ENCODE results near the gene PTPRB.
A peak's percentile ranks its signal among the peaks of the same experiment; 100 is the strongest.

PTPRB gene

GRCh38 chr12:70487440-70487839, 149.8 kb downstream of the PTPRB start:
- Histone ChIP-seq H2AFZ (ENCODE audit: low read depth, low read length, severe bottlenecking) (no peak overlapping the region), H3K9me2 (replicated peaks; ENCODE audit: insufficient read depth, low read length) (no peaks in the 10 kb centered on the region), H3F3A (ENCODE audit: insufficient read depth) (peaks cover 17% of the 10 kb centered on the region; the same call in 1 of the 2 replicates), H3K9me3 (ENCODE audit: insufficient read depth, low read length) (peaks cover 24% of the 10 kb centered on the region; the same call in 1 of the 2 replicates), H3K36me3 (ENCODE audit: low read length) (peaks cover 24% of the 10 kb centered on the region; the same call in 1 of the 2 replicates), H3K4me3 (ENCODE audit: insufficient read depth, low read length, poor library complexity, severe bottlenecking) (peak overlapping the region; percentile 29), H3K27me3 (ENCODE audit: low read length) (no peaks in the 10 kb centered on the region), H3K79me2 (ENCODE audit: insufficient read depth, low read length) (no peaks in the 10 kb centered on the region; the same call in 1 of the 2 replicates), H3K27ac (ENCODE audit: low read depth, low read length) (peak overlapping the region; percentile 91), H4K20me1 (ENCODE audit: low read depth, low read length) (no peaks in the 10 kb centered on the region), H3K4me2 (ENCODE audit: low read depth, low read length, poor library complexity, severe bottlenecking) (peak overlapping the region; percentile 61), H3K9ac (ENCODE audit: low read length) (0 out of 2 replicates have a peak overlapping the region, but pooled peaks have one; percentile 12)
- TF ChIP-seq EZH2phosphoT487 (conservative IDR thresholded peaks at IDR 0.05; ENCODE audit: low read length) = no peak
- TF ChIP-seq, protein P1, sequence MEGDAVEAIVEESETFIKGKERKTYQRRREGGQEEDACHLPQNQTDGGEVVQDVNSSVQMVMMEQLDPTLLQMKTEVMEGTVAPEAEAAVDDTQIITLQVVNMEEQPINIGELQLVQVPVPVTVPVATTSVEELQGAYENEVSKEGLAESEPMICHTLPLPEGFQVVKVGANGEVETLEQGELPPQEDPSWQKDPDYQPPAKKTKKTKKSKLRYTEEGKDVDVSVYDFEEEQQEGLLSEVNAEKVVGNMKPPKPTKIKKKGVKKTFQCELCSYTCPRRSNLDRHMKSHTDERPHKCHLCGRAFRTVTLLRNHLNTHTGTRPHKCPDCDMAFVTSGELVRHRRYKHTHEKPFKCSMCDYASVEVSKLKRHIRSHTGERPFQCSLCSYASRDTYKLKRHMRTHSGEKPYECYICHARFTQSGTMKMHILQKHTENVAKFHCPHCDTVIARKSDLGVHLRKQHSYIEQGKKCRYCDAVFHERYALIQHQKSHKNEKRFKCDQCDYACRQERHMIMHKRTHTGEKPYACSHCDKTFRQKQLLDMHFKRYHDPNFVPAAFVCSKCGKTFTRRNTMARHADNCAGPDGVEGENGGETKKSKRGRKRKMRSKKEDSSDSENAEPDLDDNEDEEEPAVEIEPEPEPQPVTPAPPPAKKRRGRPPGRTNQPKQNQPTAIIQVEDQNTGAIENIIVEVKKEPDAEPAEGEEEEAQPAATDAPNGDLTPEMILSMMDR (IDR thresholded peaks at IDR 0.05; ENCODE audit: insufficient read depth, low read length, poor library complexity, severe bottlenecking) = no peak

DNA sequence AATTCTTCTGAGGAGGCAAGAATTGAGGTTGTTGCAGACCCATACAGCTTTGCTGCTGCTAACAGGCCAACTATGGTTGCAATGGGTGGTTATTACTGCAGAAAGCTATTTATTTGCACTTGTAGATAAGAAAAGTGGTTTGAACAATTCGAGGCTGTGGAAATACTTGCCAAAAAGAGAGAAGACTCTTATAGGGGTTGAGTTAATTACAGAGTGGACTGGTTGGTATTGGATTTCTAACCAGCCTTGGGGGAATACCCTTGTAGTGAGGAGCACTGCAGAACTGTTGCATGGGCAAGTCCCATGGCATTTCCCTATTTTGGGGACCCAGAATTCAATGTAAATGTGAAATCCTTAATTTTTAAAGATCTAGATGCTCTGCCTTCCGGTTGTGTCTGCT, 150.6 kb downstream of the PTPRB start:
- H3F3A ChIP-seq (ENCODE audit: insufficient read depth) = peaks cover 17% of the 10 kb centered on the region; the same call in 1 of the 2 replicates
- H4K20me1 ChIP-seq (ENCODE audit: low read depth, low read length) = no peaks in the 10 kb centered on the region
- no peaks in the 10 kb centered on the region for H3K9me2 ChIP-seq (replicated peaks; ENCODE audit: insufficient read depth, low read length)
- TF ChIP-seq, protein P1 (IDR thresholded peaks at IDR 0.05; ENCODE audit: insufficient read depth, low read length, poor library complexity, severe bottlenecking) = no peak
- H2AFZ ChIP-seq (ENCODE audit: low read depth, low read length, severe bottlenecking) = no peak overlapping the region
- H3K4me2 ChIP-seq (ENCODE audit: low read depth, low read length, poor library complexity, severe bottlenecking) = peak overlapping the region; percentile 61
- H3K9me3 ChIP-seq (ENCODE audit: insufficient read depth, low read length) = peaks cover 24% of the 10 kb centered on the region; the same call in 1 of the 2 replicates
- no peaks in the 10 kb centered on the region for H3K27me3 ChIP-seq (ENCODE audit: low read length)
- peak overlapping the region; percentile 91 for H3K27ac ChIP-seq (ENCODE audit: low read depth, low read length)
- peak overlapping the region; percentile 15 for H3K4me3 ChIP-seq (ENCODE audit: insufficient read depth, low read length, poor library complexity, severe bottlenecking)
- H3K36me3 ChIP-seq (ENCODE audit: low read length) = peaks cover 24% of the 10 kb centered on the region; the same call in 1 of the 2 replicates
- no peaks in the 10 kb centered on the region; the same call in 1 of the 2 replicates for H3K79me2 ChIP-seq (ENCODE audit: insufficient read depth, low read length)
- 0 out of 2 replicates have a peak overlapping the region, but pooled peaks have one; percentile 12 for H3K9ac ChIP-seq (ENCODE audit: low read length)

- peak overlapping the region; percentile 91; the same call in 1 of the 2 replicates for H3K27ac ChIP-seq (ENCODE audit: low read depth, low read length)
- TF ChIP-seq EZH2phosphoT487 (conservative IDR thresholded peaks at IDR 0.05; ENCODE audit: low read length) = no peak
- H3K9me2 ChIP-seq (replicated peaks; ENCODE audit: insufficient read depth, low read length) = no peaks in the 10 kb centered on the region
- peaks cover 24% of the 10 kb centered on the region; the same call in 1 of the 2 replicates for H3K36me3 ChIP-seq (ENCODE audit: low read length)
- no peak overlapping the region for H3K9ac ChIP-seq (ENCODE audit: low read length)
- no peaks in the 10 kb centered on the region; the same call in 1 of the 2 replicates for H3K79me2 ChIP-seq (ENCODE audit: insufficient read depth, low read length)
- no peaks in the 10 kb centered on the region for H4K20me1 ChIP-seq (ENCODE audit: low read depth, low read length)
- peaks cover 17% of the 10 kb centered on the region; the same call in 1 of the 2 replicates for H3F3A ChIP-seq (ENCODE audit: insufficient read depth)
- H3K4me3 ChIP-seq (ENCODE audit: insufficient read depth, low read length, poor library complexity, severe bottlenecking) = no peak overlapping the region
- no peak overlapping the region for H3K4me2 ChIP-seq (ENCODE audit: low read depth, low read length, poor library complexity, severe bottlenecking)
- no peaks in the 10 kb centered on the region for H3K27me3 ChIP-seq (ENCODE audit: low read length)
- H2AFZ ChIP-seq (ENCODE audit: low read depth, low read length, severe bottlenecking) = no peak overlapping the region
- peaks cover 24% of the 10 kb centered on the region; the same call in 1 of the 2 replicates for H3K9me3 ChIP-seq (ENCODE audit: insufficient read depth, low read length)
Observed at GRCh38 chr12:70485704-70486103, 151.5 kb downstream of the PTPRB start.

DNA sequence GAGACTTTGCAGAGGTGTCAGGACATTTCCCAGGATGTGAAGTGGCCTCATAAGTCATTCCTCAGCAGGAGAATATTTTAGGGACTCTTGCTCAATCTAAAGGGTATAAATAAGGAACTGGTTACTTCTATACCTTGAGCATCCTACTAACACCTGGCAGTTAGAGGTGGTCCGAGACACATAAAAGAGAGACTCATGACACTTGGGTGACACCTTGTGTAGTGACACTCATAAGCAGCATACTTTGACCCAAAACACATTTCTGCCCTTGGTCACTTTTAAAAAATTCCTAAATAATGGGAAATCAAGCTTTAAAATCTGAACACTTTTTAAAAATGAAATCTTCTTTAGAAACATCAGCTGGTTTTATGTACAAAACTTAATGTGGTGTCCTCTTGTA, 152.8 kb downstream of the PTPRB start:
- Histone ChIP-seq H3K9me3 (ENCODE audit: insufficient read depth, low read length) (peaks cover 18% of the 10 kb centered on the region; the same call in 1 of the 2 replicates), H3K79me2 (ENCODE audit: insufficient read depth, low read length) (peaks cover 2% of the 10 kb centered on the region), H3K9ac (ENCODE audit: low read length) (no peak overlapping the region), H3K27ac (ENCODE audit: low read depth, low read length) (peak overlapping the region; percentile 36), H2AFZ (ENCODE audit: low read depth, low read length, severe bottlenecking) (no peak overlapping the region), H3K9me2 (replicated peaks; ENCODE audit: insufficient read depth, low read length) (no peaks in the 10 kb centered on the region), H4K20me1 (ENCODE audit: low read depth, low read length) (no peaks in the 10 kb centered on the region), H3K36me3 (ENCODE audit: low read length) (peaks cover 15% of the 10 kb centered on the region; the same call in 1 of the 2 replicates), H3K4me2 (ENCODE audit: low read depth, low read length, poor library complexity, severe bottlenecking) (peak overlapping the region; percentile 14), H3K4me3 (ENCODE audit: insufficient read depth, low read length, poor library complexity, severe bottlenecking) (no peak overlapping the region), H3F3A (ENCODE audit: insufficient read depth) (peaks cover 14% of the 10 kb centered on the region; the same call in 1 of the 2 replicates), H3K27me3 (ENCODE audit: low read length) (no peaks in the 10 kb centered on the region)
- TF ChIP-seq EZH2phosphoT487 (conservative IDR thresholded peaks at IDR 0.05; ENCODE audit: low read length) = no peak
- TF ChIP-seq, protein P1 (IDR thresholded peaks at IDR 0.05; ENCODE audit: insufficient read depth, low read length, poor library complexity, severe bottlenecking) = peak; percentile 29
